Measurements from ENCODE around the gene RIMKLA.

- TF ChIP-seq CTCF (IDR thresholded peaks at IDR 0.05; ENCODE audit: extremely low read depth in 1 of 2, insufficient read depth in 1 of 2, low read depth in 1 of 2, low read length in 2 of 2) = no peak
- TF ChIP-seq POLR2A (IDR thresholded peaks at IDR 0.05; ENCODE audit: low read depth, low read length) = no peak
- TF ChIP-seq JUN (IDR thresholded peaks at IDR 0.05; ENCODE audit: borderline replicate concordance, insufficient read depth, insufficient read length, low read depth) = no peak
- no peak for TF ChIP-seq MYC (IDR thresholded peaks at IDR 0.05; ENCODE audit: low read depth, low read length)
- TF ChIP-seq EZH2 (IDR thresholded peaks at IDR 0.05; ENCODE audit: borderline replicate concordance, low read depth, low read length, severe bottlenecking) = no peak
- TF ChIP-seq GATA2 (IDR thresholded peaks at IDR 0.05; ENCODE audit: insufficient read depth, insufficient read length, low read depth, low read length) = no peak
Measured at GRCh38 chr1:42433369-42433768, 52.8 kb downstream of the RIMKLA start.
